Purkinje cell (primary cell): ENCODE results near the gene BASP1. TPM values are rescaled to one million over a fixed set of nuclear protein-coding genes. Genes with fewer than 3 reads are reported as not detected.

Experiments used
- polyA plus RNA-seq: library from polyadenylated mRNA; unstranded; fragments of >200 nt; fragmentation: Nextera tagmentation; gene quantifications from 2 replicates; pipeline ENCODE4 v1.2.1, GENCODE V29; 2014

Gene BASP1
- polyA plus RNA-seq: 4.6 and 65.7 TPM in 2 replicates

GRCh38 chr5:17217493-17218352 lies at the start of gene BASP1:
TSS of gene BASP1 (plus strand) at chr5:17217631. CDS start at chr5:17275217, 57,586 bp downstream.

